ENCODE data around the gene RELCH.

RELCH gene

DNA sequence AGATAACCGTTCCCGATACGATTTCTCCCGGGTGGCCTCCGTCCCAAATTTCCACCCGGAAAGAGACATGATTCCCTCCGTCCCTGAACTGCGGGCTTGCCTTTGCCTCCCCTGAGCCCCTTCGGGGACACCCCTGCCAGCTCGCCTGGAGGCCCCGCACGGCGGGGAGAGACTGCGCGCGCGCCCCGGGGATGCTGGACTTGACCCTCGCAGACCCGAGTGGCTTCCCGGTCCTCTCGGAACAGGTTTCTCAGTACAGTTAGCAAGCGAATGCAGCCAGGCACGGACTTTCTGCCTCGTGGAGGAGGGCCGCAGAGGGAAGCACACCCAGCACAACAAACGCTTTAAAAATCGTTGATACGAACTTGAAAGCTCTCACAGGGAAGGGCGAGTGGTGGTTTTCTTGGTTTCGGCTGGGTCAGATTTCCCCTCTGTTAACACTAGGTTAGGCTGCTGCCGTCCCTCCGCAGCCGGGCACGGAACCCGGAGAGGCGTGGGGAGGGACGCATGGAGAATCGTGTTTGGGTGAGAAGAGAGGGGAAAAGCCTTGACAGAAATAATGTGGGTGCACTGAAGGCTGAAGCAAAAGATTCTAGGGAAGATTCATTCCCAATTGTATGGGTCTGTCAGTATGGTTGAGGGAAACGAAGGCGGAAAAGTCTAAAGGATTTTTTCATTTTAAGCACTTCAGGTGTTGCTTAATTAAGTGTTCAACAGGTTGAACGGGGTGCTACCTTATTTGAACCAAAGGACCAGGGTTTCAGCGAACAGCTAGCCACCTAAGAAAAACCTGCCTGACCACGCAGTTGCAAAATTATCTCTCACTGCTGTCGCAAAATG, 139.0 kb downstream of the RELCH start:
- DNase-seq: no peak

DNA sequence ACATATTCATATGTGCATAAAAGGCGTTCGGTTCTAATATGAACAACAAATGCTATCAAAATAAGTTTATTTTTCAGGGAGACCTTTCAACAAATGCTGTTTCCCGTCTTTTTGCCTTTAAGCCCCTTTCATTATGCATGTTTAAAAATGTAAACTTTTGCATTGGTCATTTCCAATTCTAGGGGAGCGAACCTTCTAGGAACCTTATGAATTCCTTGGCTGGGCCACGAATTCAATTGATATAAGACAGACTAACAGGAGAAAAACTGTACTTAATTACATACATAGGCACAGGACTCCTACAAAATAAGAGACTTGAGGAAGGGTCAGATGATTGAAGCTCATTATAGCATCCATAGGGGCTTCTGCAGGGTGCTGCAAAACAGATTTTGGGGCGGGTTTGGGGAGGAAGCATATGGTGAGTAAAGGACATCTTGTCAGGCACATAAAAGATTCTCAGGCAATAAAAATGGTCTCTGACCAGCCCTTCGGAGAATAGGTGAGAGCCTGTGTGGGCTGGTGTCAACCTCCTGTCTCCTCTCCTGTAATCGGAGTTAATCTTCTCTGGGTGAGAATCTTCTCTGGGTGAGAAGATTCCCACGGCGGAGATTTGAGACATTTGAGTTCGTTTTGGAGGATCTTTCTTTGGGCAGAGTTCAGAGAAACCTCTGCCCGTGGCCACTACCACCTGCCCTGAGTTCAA, 139.7 kb downstream of the RELCH start:
- DNase-seq: no peak

DNA sequence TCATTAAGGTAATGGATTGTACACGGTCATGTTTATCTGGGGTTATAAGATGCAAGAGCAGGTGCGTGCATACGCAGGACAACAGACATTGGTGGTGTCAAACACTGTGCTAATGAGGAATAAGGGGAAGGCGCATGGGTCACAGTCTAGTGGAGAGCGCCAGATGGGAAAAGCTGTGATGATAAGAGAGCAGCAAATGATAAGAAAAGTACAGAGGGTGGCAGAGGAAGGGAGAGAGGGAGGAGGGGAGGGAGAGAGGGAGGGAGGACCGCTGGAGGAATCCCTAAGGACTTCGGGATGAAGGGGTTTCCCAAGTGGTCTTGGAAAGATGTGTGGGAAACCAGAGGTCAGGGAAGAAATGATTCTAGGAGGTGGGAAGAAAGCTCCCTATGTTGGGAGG, 140.9 kb downstream of the RELCH start:
- no peak for DNase-seq

DNA sequence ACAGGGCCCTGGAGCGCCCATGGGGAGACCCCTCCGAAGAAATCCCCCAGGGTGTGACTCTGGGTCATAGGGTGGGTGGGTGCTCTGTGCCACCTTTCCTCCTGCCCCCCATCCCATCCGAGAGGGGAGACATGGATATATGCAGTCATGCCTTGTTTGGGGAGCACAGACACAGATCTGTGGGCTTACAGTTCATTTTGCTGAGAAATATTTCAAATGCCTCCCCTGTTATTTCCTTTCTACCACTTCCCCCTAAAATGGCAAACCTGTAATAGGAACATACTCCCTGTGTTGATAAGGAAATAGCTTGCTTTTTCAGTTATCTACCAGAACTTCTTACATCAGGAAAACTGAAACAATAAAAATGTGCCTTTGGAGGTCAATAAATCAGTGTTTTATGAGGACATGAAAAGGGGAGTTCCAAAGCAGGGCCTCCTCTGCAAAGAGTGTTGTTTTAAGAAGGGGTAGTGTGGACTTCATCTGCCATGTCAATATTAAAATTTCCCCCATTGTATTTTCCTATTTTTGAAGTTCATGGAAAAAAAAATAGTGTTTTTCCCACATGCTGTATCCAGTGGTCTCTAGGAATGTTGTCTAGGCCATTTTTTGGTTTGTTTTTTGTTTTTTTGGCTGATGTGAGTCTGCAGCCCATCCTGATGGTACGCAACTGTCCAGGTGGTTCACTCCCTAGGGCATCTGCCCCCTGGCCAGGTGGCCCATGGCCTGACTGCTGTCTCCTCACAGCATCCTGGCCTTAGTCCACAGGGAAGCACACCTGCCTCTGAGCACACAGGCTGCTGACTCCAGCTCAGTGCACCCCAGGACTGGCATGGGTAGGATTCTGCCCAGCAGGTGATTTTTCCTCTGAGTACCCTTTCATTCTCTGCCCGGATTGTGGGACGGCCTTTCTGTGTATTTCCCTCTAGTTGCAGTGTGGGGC, 141.8 kb downstream of the RELCH start:
- no peak for DNase-seq

DNA sequence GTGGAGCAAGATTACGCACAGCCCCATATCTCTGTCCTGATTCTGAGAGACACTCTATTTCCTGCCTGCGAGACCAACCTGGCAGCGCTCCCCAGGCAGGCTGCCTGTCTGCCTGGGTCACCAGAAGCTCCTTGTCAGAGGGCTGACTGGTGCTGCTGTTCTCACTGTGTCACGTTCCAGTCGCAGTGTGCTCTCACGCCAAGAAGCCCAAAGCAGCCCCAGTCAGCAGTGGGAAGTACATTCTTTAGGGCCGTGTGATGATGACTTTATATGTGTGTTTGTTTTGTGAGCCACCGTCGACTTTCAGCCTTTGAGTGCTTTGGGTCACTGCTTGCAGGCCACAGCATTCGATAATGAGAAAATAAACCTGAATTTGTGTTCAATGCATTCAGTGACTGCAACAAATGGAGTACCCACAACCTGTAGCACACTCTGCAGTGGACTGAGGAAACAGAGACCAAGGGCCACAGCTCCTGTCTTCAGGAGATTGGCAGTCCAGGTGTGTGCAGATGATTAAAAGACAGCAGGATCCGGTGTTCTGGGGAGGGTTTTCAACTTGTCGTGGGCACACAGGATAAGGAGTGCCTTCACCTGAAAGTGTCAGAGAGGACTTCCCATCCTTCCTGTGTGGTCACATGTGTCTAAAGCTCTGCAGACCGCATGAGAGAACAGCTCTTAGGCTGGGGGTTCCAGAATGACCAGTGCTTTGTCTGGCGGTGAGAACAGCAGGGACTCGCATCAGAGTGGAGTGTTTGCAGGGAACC, 142.8 kb downstream of the RELCH start:
- no peak for DNase-seq

DNA sequence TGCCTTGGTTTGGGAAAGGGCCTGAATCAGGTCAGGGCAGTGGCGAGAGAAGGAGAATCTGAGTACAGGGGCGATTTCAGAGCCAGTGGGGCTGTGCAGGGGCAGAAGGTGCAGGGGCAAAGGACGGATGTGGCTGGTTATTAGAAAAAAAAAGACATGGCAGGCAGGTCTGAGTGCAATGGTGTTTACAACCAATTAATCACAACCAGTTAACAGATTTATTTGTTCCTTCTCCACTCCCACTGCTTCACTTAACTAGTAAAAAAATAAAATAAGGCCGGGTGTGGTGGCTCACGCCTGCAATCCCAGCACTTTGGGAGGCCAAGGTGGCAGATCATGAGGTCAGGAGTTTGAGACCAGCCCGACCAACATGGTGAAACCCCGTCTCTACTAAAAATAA, 143.6 kb downstream of the RELCH start:
- DNase-seq: no peak

DNA sequence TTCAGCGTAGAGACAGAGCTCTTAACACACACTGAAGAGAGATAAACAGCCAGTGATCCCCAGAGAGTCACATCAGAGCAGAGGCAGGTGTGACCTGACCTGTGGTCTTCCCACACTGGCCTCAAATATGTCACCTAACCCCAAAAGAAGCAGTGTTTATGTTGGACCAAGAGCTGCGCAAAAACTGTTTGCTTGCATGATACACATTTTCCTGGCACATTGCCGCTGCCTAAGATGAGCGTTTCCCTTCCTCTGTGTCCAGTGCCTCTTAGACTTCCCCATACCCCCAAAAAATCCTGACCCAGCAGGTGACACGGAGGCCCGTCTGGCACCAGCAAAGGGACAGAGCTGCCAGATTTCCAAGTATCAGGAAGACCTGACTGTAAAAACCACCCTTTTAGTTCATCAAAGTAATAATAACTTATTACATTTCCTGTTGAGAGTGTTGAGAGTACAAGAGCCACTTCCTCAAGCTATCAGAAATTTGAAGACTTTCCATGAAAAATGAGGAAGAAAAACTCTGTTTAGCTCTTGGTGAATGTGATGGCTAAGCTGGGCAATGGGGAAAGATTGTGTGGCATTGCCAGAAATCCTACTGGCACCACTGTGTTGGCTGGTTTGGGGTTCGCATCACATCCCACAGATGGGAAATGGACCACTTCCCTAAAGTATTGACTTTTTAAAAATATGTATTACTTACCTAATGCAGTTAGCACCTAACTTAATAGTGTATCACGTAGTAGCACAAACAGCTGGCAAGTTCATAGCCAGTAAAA, 144.7 kb downstream of the RELCH start:
- DNase-seq: no peak

DNA sequence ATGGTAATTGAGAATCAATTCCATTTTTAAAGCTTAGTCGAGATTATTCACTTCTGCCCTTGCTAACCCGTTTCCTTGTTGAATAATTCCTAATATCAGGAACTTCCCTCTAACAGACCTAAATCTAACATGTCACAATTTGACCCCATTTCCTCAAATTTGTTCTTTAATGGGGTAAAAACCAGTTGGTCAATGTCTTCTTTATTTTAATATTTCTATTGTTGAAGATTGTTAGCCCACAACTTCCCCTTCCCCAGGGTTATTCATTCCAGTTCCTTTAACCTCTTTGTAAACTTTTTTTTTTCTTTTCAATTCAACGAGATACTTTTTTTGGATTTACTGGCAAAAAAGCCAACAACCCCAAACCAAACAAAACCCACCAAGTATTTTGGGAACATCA, 145.4 kb downstream of the RELCH start:
- no peak for DNase-seq

DNA sequence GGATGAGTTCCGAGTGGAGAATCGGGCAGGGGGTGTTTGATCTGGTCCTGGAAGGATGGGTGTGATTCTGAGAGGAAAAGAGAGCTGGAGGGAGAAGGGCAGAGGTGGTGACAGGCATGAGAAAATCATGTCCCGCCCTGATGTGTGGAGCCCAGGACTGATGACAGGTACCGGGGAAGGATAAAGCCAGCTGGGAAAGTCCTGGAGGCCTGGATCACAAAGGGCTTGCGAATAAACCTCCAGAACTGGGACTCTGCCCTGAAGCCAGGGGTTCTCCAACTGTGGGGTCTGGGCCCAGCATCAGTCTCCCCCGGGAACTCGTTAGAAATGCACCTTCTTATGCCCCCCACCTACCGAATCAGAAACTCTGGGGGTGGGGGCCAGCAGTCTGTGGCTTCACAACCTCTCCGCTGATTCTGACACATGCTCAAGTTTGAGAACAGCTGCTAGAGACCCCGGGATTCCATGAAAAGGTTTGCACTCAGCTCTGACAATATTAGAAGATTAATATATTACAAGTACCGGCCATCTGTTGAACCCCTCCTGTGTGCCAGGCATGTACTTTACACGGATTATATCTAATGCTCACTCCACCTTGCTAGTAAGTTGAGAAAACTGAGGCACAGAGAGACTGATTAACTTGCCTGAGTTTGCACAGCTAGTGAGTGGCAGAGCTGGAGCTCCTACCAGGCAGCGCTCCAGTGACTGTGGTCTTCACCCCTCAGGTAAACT, 146.1 kb downstream of the RELCH start:
- DNase-seq: no peak

DNA sequence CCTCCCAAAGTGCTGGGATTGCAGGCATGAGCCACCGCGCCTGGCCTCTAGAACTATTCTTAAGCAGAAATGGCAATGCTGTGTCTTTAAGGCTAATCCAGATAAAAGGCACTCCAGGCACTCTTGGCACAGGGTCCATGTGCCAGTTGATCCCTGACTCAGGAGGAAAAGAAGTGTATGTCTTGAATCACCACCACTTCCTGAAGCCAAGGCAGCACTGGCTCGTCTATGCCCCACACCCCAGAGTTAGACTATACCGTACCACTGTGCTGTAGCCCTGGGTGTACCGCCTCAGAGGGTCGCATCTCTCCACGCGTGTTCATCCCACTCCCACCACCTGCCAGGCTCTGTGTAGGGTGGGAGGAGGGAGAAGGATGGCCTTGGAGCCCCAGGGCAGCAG, 147.1 kb downstream of the RELCH start:
- no peak for DNase-seq

DNA sequence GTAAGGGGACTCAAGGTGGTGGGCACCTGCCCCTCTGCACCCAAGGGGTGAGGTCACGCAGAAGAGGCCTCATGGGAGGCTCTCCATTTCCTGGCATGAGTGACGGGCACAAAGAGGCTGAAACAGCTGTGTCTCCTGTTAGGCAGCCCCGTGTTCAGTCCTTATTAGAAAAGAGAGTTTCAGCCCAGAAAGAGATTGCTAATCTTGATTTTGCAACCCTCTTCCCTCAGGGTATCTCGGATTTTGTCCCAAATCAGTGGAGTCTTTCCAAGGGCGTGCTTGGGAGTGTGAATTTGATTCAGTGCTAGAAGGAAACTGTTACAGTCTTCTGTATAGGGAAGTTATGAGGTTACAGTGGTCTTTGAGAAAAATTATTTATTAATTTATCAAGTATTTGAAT, 148.4 kb downstream of the RELCH start:
- no peak for DNase-seq

DNA sequence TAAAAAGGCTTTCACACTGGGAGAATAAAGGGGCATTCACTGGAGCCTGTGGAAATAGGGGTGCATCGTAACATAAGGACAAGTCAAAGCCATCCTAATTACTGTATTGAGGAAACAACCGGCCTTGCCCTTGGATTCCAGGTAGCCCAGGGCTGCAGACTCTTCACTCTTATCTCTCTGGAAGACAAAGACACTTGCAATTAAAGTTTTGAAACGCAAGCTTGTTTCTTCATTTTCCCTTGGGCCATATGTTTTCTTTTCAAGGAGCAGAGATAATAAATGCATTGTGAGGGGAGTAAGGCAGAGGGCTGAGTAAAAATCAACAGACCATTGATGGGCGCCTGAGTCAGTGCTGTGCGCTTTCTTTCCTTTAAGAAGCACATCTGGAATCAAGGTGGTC, 149.6 kb downstream of the RELCH start:
- DNase-seq: no peak

DNA sequence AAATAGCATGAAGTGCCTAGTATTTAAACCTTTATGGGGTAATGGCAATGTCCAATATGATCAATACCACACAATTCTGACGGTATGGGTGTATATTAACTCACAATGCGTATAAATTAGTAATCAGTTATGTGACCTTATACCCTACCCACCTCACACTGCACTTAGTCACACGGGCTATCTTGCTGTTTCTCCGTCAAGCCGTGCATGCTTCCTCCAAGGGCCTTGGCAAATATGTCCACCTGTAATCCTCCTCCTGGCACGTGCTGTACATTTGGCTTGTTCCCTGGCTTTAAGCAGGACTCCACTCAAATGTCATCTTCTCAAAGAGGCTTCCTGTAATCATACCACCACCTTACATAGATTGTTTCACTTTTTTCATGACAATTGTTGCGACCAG, 150.3 kb downstream of the RELCH start:
- DNase-seq: no peak

DNA sequence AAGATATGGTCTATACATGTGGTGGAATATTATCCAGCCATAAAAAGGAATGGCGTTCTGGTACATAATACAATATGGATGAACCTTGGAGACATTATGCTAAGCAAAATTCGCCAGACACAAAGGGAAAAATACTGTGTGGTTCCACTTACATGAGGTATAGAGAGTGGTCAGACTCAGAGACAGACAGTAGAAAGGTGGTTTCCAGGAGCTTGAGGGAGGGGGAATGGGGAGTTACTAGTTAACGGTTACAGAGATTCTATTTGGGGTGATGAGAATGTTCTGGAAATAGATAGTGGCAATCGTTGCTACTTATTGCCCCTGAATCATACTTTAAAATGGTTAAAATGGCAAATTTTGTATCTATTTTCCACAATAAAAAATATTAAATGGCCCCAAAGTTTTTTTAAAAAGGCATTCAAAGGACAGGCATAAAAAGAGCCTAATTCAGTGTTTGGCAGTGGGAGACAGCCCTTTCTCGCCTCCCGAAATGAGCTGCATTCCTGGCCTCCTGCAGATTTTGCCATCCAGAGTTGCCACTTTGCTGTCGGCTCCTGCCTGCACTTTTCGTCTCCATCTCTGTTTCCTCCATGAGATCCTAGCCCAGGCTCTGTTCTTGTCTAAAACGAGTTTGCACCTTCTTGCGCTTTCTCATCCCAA, 151.5 kb downstream of the RELCH start:
- DNase-seq: no peak

DNA sequence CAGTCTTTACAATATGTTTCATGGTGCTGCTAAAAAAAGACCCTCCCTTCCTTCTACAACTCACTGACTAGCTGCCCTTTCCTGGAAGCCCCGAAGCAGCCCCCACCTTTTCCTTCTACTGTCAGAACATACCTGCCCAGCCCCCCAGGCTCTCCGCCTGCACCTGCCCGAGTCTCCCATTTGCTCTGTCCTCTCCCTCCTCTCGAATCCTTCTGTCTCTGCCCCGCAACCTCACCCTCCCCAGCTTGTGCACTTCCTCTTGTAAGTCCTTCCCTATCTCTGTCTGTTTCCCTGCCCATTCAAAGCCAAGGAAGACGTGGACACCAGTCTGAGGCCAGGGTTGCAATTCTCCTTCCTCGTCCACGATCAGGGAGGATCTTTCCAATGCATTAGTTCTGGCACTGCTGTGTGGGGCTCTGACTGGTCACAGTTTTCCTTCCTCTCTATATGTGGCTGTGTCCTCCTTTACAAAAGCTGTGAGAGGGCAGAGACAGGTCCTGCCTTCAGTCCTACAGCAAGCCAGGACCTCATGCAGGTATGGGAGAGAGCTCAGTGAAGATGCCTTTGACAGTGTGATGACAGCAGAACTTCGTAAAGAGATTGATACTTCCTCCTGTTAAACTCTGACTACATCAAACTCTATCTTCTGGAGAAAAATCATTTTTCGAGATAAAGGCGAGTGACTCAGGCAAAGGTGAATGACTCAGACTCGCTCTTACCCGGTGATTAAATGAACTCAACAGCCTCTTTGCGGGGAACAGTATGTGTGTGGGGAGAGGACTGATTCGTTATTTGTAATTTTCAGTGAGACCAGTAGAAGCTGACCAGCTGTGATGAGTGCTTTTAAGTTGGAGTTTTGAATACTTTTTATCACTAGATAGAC, 152.3 kb downstream of the RELCH start:
- DNase-seq: no peak

DNA sequence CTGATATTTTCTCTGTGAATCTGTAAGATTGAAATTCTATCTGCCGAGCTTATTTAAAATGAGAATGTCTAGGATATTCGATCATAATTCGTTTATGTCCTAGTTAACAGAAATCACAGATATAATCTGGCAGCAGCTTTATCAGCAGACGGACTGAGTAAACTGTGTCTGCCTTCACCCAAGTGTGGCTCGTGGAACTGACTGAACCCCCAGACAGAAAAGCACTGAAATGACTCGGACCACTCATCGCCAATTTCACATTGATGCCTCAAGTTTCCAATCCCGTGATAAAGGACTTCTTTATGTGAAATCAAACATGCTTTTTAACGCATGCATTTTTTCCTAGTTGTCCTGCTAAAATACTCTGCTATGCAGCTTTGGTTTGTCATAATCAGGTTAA, 153.9 kb downstream of the RELCH start:
- DNase-seq: no peak

DNA sequence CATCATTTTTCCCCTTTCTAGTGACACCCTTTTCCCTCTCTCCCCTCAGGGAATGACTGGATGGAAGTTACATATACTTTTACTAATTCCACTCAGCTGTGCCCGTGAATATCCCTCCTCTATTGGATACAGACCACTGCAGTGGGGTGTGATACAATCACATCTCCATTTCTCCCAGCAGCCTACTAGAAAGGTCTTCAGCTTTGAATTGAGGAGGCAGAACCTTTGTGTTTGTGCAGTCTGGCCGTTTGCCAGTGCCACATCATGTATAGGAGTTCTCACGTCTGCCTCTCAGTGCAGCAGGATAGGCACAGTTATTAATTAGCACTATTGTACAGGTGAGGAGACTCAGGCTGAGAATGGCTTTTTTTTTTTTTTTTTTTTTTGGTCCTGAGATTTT, 154.4 kb downstream of the RELCH start:
- DNase-seq: no peak

DNA sequence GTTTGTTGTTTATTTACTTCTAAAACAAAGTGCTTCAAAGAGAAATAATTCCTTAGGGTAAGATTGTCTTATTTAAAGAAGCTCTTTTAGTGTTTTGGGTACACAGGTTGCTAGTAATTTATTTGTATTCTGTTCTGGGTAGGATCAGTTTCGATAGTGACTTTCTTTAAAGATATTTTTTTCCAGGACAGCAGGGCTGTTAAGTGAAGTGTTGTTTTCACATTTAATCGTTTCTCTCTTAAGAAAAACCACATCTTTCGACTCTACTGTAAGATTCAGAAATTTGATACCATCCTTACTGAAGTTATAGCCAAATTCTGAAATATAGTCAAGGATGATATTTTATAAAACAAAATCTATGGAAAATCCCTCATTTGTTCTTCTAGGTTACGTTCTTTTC, 155.8 kb downstream of the RELCH start:
- no peak for DNase-seq

DNA sequence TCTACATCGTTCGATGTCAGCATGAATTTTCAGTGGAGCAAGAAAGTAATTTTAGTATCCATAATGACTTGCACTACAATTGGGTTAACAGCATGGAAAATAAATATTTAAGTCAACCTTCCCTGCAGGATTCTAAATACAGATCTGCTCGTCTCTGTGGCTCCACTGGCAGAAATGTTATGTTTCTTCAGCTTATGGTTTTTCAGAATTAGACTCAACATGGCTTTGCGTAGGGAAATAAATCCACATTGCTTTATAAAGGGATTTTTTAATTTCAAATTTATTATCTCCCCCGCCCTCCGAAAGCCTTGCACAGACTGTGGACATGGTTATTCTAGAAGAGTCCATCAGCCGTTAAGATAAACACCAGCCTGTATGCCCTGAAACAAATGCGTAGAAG, 156.3 kb downstream of the RELCH start:
- no peak for DNase-seq

DNA sequence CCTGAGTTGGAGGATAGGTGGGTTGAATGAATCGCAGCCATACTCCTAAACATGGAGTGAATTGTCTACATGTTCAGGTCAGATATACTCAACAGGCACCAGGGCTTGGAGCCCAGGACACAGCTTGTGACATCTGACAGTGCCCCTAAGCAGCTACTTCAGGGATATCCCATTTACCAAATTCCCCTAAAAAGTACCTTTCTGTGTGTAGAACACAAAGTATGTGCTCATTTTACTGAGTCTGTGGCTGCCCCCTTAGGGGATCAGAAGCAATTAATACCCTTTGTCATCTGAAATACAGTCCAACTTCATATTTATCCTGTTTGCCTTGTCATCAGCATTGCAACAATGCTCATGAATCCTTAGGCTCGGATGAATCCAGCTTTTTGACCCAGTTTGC, 158.9 kb downstream of the RELCH start:
- DNase-seq: no peak

Data from GDM1 (cell line).